ENCODE measurements around the gene C1QL1.

GRCh38 chr17:45013021-45013997, 45.2 kb upstream of the C1QL1 start:
- TF ChIP-seq HDAC1 (IDR thresholded peaks at IDR 0.05), result no peak
- TF ChIP-seq UBTF (IDR thresholded peaks at IDR 0.05; ENCODE audit: borderline replicate concordance in 1 of 2, low read depth in 2 of 2, low read length in 2 of 2), result no peak
- TF ChIP-seq SMAD2 (IDR thresholded peaks at IDR 0.05; ENCODE audit: low read depth, low read length), result no peak
- no peak for TF ChIP-seq CTCF (IDR thresholded peaks at IDR 0.05 in 2 of 3, conservative IDR thresholded peaks at IDR 0.05 in 1 of 3; ENCODE audit: insufficient read depth in 2 of 3, low read depth in 1 of 3, low read length in 3 of 3)
- TF ChIP-seq NR1H2 (CRISPR knock-in tag; IDR thresholded peaks at IDR 0.05), result no peak
- no peak for TF ChIP-seq TAF7 (tag; IDR thresholded peaks at IDR 0.05)

Data from K562 (cell line).